ENCODE results near the gene RHBDF1. TPM values are rescaled to one million over a fixed set of nuclear protein-coding genes. Genes with fewer than 3 reads are reported as not detected.

RHBDF1 gene
- total and polyA plus RNA-seq, 2 of the 13 experiments (the other 11 are each of a cell fraction or from before 2014, with no cell fraction given): 5.4 to 26.9 TPM

- TF ChIP-seq ZNF235 (CRISPR knock-in tag; IDR thresholded peaks at IDR 0.05; ENCODE audit: borderline replicate concordance): peak; percentile 43; the same call in 1 of the 2 replicates
- no peak for TF ChIP-seq IRF1 (CRISPR knock-in tag; IDR thresholded peaks at IDR 0.05; ENCODE audit: low read depth)
- no peak for TF ChIP-seq TCF7 (IDR thresholded peaks at IDR 0.05; ENCODE audit: low read depth)
- no peak for TF ChIP-seq POGK (CRISPR knock-in tag; conservative IDR thresholded peaks at IDR 0.05)
- 0 out of 2 replicates have a peak, but pooled peaks have one; percentile 22 for TF ChIP-seq ZNF614 (CRISPR knock-in tag; IDR thresholded peaks at IDR 0.05; ENCODE audit: borderline replicate concordance)
- no peak for TF ChIP-seq ZNF251 (CRISPR knock-in tag; IDR thresholded peaks at IDR 0.05)
- TF ChIP-seq ZNF879 (CRISPR knock-in tag; IDR thresholded peaks at IDR 0.05): no peak
- TF ChIP-seq ZNF746 (CRISPR knock-in tag; IDR thresholded peaks at IDR 0.05): no peak
- no peak for TF ChIP-seq WIZ (CRISPR knock-in tag; IDR thresholded peaks at IDR 0.05)
- no peak for TF ChIP-seq ZNF274 (CRISPR knock-in tag; IDR thresholded peaks at IDR 0.05)
- TF ChIP-seq ZNF687 (CRISPR knock-in tag; IDR thresholded peaks at IDR 0.05): peak; percentile 62
- TF ChIP-seq HBP1 (CRISPR knock-in tag; IDR thresholded peaks at IDR 0.05; ENCODE audit: low read depth): 0 out of 2 replicates have a peak, but pooled peaks have one; percentile 31
- TF ChIP-seq ZNF691 (CRISPR knock-in tag; IDR thresholded peaks at IDR 0.05; ENCODE audit: borderline replicate concordance, low read depth): no peak
- 0 out of 2 replicates have a peak, but pooled peaks have one; percentile 4 for TF ChIP-seq FOSL2 (CRISPR knock-in tag; IDR thresholded peaks at IDR 0.05)
- 0 out of 2 replicates have a peak, but pooled peaks have one; percentile 25 for TF ChIP-seq ZBTB2 (CRISPR knock-in tag; IDR thresholded peaks at IDR 0.05; ENCODE audit: low read depth)
- no peak for TF ChIP-seq SRSF9 (IDR thresholded peaks at IDR 0.05; ENCODE audit: borderline replicate concordance, insufficient read depth, low read depth, low read length, poor library complexity, severe bottlenecking)
- 0 out of 2 replicates have a peak, but pooled peaks have one; percentile 34 for TF ChIP-seq ZNF816 (CRISPR knock-in tag; IDR thresholded peaks at IDR 0.05; ENCODE audit: borderline replicate concordance)
Observed at GRCh38 chr16:71540-72401, 660 bp downstream of the RHBDF1 start (continued).

Measured in HepG2 (cell line).